ENCODE measurements around the gene MACROH2A1. TPM values are rescaled to one million over a fixed set of nuclear protein-coding genes. Genes with fewer than 3 reads are reported as not detected.

MACROH2A1 gene
- total RNA-seq, 4 donors from 2014 or later: 196 to 234 (median 208) TPM

DNA sequence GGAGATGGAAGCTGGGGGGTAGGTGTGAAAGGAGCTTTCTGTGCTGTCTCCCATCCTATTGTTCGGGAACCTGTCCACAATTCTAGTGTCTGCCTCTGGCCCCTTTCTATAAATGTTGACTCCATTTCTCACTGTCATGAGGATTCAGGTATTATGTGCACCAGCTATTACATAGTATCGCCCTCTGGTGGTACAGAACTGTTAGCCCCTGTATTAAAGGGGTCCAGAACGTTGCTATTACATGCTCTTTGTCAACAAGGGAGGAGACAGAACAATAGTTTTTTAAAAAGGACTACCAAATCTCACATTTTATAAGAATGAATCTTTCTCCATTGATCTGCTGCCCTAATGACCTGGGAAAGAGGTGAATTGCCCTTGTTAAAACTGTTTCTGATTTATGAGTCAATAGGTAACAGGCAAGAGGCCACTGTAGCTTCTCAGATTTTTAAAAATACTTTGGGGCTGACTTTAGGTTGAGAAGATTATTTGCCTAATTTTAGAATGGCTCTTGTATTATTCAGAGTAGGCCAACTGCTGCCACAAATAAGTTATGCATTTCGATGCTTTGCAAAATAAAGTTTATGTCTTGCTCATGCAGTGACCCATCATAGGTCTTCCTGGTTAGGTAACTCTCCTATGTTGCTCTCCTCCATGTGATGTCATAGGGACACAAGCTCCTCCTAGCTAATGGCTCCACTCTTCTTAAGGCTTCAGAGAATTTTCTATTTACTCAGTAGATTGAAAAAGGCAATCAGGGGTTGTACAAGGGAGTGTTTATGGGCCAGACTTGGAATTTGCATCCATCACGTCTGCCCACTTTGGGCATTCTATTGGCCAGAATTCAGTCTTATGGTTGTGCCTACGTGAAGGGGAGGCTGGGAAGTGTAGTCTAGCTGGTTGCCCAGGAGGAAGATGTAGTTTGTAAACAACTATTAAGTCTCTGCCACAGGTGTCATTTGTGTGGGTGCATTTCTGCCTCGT is 27.4 kb upstream of the MACROH2A1 start:
- TF ChIP-seq POLR2A (IDR thresholded peaks at IDR 0.05): no peak
- TF ChIP-seq, protein P1, sequence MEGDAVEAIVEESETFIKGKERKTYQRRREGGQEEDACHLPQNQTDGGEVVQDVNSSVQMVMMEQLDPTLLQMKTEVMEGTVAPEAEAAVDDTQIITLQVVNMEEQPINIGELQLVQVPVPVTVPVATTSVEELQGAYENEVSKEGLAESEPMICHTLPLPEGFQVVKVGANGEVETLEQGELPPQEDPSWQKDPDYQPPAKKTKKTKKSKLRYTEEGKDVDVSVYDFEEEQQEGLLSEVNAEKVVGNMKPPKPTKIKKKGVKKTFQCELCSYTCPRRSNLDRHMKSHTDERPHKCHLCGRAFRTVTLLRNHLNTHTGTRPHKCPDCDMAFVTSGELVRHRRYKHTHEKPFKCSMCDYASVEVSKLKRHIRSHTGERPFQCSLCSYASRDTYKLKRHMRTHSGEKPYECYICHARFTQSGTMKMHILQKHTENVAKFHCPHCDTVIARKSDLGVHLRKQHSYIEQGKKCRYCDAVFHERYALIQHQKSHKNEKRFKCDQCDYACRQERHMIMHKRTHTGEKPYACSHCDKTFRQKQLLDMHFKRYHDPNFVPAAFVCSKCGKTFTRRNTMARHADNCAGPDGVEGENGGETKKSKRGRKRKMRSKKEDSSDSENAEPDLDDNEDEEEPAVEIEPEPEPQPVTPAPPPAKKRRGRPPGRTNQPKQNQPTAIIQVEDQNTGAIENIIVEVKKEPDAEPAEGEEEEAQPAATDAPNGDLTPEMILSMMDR (IDR thresholded peaks at IDR 0.05): no peak
- no peak for DNase-seq (ENCODE audit: low spot score in 2 of 2)
- 66 to 71% methylated on average over 7 of the region's 7 CpGs for WGBS, 2 donors
- intact Hi-C loops (cut with DNase I; ENCODE audit: low total_unique reads): no loop called here
- H3K4me3 ChIP-seq (ENCODE audit: low read depth, poor library complexity, severe bottlenecking): no peak overlapping the region

DNA sequence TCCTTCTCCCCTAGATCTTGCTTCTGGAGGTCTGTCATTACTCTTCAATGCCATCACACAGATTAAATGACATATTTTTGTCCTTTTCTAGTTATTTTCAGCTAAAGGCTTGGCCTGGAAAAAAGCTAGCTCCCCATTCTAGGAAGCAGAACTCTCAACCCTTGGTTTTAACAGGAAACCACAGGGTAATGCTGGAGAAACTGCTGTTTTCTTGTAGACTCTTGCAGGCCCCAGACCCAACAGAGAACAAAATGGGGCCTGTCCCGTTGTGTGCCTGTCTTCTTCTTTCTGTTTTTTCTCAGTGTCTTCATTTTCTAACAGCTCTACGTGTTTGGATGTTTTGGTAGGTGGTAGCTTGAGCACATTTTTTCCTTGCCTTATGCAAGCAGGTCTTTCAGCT is 26.6 kb upstream of the MACROH2A1 start:
- no peak overlapping the region for H3K4me3 ChIP-seq (ENCODE audit: low read depth, poor library complexity, severe bottlenecking)
- TF ChIP-seq, protein P1 (IDR thresholded peaks at IDR 0.05): no peak
- TF ChIP-seq POLR2A (IDR thresholded peaks at IDR 0.05): no peak
- intact Hi-C loops (cut with DNase I; ENCODE audit: low total_unique reads): no loop called here
- no peak for DNase-seq (ENCODE audit: low spot score in 2 of 2)
- 36 to 55% methylated on average over 2 of the region's 2 CpGs for WGBS, 2 donors

DNA sequence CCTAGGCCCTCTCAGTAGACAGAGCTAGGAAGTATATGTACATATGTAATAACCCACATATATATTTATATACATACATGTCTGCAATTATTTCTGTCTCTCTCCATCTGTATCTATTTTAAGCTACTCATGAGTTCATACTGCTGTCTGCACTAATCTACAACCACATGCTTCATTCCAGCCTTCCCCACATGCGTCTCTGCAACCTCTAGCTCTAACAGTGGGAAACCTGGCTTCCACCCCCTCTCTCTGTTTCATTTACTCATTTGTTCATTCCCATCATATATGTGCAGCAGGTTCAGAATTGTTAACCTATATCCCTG is 24.8 kb upstream of the MACROH2A1 start:
- H3K4me3 ChIP-seq (ENCODE audit: low read depth, poor library complexity, severe bottlenecking): no peak overlapping the region
- TF ChIP-seq, protein P1 (IDR thresholded peaks at IDR 0.05): no peak
- no peak for TF ChIP-seq POLR2A (IDR thresholded peaks at IDR 0.05)
- WGBS, 2 donors: 76 to 91% methylated on average over 1 of the region's 1 CpG
- no peak for DNase-seq (ENCODE audit: low spot score in 2 of 2)
- intact Hi-C loops (cut with DNase I; ENCODE audit: low total_unique reads): no loop called here

DNA sequence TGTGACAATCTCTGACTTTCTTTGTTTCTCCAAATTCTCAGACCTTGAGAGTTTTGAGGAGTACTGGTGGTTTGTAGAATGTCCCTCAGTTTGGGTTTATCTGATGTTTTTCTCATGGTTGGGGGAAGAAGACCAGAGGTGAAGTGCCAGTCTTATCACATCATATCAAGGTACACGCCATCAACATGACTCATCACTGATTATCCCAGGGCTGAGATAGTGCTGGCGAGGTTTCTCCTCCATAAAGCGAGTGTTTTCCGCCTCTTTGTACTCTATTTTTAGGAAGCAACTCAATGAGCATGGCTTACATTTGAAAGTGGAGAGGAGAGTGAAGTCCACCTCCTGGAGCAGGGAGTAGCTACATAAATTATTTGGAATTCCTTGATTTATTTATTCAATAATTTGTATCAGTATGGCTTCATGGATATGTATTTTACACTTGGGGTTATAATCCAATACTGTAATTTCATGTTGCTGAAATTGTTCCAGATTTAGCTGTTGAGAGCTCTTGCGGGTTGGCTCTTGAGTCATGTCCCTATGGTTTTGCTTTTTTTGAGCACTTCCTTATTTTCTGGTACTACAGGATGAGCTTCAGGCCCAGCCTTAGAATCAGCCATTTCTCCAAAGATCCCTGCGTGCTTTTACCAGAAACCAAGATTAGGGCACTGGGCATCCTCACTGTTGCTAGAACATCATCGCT is 24.3 kb upstream of the MACROH2A1 start:
- intact Hi-C loops (cut with DNase I; ENCODE audit: low total_unique reads): no loop called here
- no peak overlapping the region for H3K4me3 ChIP-seq (ENCODE audit: low read depth, poor library complexity, severe bottlenecking)
- TF ChIP-seq, protein P1 (IDR thresholded peaks at IDR 0.05): no peak
- TF ChIP-seq POLR2A (IDR thresholded peaks at IDR 0.05): no peak
- DNase-seq (ENCODE audit: low spot score in 2 of 2): no peak
- WGBS, 2 donors: 53 to 54% methylated on average over 7 of the region's 7 CpGs

DNA sequence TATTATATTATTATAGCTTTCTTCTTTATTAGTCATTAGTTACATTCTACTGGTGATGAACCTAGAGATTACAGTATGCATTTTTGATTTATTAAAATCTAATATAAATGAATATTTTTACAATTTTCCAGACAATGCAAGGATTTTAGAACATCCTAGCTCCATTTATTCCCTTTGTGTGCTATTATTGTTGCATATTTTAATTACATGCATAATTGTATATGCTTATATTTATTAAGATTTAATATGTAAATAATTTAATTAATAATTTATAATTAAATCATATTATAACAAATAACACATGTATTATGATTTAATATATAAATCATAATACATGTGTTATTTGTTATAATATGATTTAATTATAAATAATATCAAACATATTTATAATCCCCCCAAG is 23.4 kb upstream of the MACROH2A1 start:
- no peak for DNase-seq (ENCODE audit: low spot score in 2 of 2)
- H3K4me3 ChIP-seq (ENCODE audit: low read depth, poor library complexity, severe bottlenecking): no peak overlapping the region
- intact Hi-C loops (cut with DNase I; ENCODE audit: low total_unique reads): no loop called here
- no peak for TF ChIP-seq POLR2A (IDR thresholded peaks at IDR 0.05)
- TF ChIP-seq, protein P1 (IDR thresholded peaks at IDR 0.05): no peak
